Subcutaneous adipose tissue (tissue), 4 donors: ENCODE results near the gene LEMD2. TPM values are rescaled to one million over a fixed set of nuclear protein-coding genes. Genes with fewer than 3 reads are reported as not detected.

Experiments
- CTCF ChIP-seq: fragments of 450-650 bp; IDR thresholded peaks from one replicate; pipeline ENCODE4 v1.5.1; 2016; ENCODE audit warnings: low read depth, mild to moderate bottlenecking, control low read depth, antibody characterized with exemption, moderate library complexity
- total RNA-seq, 4 donors: library from RNA; depleted of rRNA; stranded (reverse); fragments of >200 nt; gene quantifications; one replicate each; pipeline ENCODE4 v1.1.0, GENCODE V29; 2016

Gene LEMD2
- total RNA-seq, 4 donors from 2014 or later = 24.3 to 61.6 (median 40.0) TPM

GRCh38 chr6:33815854-33816253, 26.9 kb upstream of the LEMD2 start:
- no peak for TF ChIP-seq CTCF

GRCh38 chr6:33813990-33814985, 25.4 kb upstream of the LEMD2 start:
- no peak for TF ChIP-seq CTCF

DNA sequence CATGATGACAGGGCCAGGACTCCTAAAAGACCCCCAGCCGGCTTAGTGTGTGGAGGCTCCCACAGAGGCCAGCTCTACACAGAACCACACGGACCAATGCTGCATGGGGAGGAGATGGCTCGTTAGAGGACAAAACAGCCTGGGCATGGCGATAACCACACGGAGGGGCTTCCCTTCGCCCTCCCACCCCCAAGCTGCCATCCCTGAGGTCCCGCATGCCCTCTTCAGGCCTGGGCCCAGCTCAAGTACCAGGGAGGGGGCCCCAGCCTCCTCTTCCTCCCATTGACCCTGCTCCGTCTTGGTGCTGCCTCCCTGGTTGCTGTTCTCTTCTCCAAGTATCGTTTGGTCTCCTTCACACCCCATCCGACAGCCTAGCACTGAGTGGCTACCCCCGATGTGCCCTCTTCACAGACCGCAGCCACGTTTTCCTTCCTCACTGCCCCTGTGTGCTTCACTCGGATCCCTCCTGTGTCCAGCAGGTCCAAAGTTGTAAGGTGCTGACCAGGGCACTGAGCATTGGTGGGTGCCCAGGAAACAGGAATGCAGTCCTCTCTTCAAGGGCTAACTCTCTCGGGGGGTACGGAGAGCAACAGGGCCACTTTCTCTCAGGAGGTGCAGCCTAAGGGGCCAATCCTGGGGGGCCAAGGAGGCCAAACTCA, 24.4 kb upstream of the LEMD2 start:
- TF ChIP-seq CTCF = no peak

DNA sequence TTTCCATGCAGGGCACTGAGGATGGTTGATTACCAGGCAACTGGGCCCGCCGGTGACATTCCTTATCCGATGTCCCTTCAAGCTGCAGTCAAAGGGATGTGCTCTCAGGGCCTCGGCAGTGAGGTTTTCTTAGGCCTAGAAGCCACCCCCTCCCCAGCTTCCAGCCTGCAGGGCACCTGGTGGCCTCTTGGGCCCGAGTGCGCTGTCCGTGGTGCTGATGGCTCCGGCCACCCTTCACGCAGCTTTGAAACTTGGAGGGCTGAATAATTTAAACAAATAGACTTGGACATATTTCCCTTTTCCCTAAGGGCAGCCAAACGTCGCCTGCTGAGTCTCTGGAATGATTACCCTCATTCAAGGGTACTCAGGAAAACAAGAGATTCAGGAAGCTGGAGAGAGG, 23.7 kb upstream of the LEMD2 start:
- TF ChIP-seq CTCF = no peak

DNA sequence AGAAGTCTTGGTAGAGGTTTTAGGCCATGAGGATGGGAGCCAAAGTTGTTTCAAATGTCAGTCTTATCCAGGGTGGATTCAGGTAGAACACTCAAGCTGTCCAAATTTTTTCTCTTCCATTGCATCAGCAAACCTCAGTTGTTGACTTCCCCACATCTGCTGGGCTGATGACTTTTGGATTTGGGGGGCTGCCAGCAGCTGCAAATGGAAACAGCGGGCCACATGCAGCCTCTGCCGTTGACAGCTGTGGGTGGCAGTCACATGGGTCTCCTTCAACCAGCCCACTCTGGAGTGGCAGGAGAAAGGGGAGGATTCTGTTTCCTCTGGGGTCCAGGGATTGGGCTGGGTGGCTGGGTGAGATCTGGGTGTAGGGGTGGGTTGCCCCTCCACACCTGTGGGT, 20.7 kb upstream of the LEMD2 start:
- TF ChIP-seq CTCF = no peak

GRCh38 chr6:33808641-33809180, 19.8 kb upstream of the LEMD2 start:
- no peak for TF ChIP-seq CTCF

DNA sequence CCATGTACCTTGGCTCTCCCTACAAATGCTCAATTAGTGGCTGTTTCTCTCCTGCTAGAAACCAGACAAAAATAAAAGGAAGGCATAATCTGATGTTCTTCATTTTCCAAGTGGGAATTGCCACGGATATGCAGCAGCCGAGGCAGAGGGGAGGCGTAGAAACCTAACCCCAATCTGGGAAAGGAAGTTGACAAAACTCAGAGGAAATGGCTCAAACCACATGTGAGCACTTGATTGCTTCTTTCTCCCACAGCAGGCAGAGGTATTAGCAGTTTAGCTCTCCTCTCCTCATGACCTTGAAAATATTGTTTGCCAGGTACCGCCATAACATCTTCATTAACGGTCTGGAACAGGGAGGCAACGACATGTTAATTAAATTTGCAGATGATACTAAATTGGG, 18.7 kb upstream of the LEMD2 start:
- no peak for TF ChIP-seq CTCF
